Fibroblast of villous mesenchyme (primary cell): ENCODE data around the gene ERC1. TPM values are rescaled to one million over a fixed set of nuclear protein-coding genes. Genes with fewer than 3 reads are reported as not detected.
A peak's percentile ranks its signal among the peaks of the same experiment; 100 is the strongest.
"Not testable (repeated sequence)": the region's sequence is repeated elsewhere in the genome, so short reads cannot be mapped to it uniquely, and the experiment has no call there.

Experiments
- DNase-seq: peaks from one replicate; pipeline ENCODE4 v3.0.0-alpha.2; 2010; ENCODE audit warnings: low read depth
- H3K4me3 ChIP-seq: 2 replicates; pipeline ENCODE4 v1.5.1; 2011; ENCODE audit warnings: low read depth, mild to moderate bottlenecking, low read length
- total RNA-seq: library from RNA; depleted of rRNA; stranded (reverse); fragments of >200 nt; gene quantifications from 2 replicates; pipeline ENCODE4 v1.2.3, GENCODE V29; 2012
- TF ChIP-seq, protein P1 (sequence below): IDR thresholded peaks from 2 replicates; pipeline ENCODE4 v1.5.1; 2012; ENCODE audit warnings: low read depth, mild to moderate bottlenecking, low read length; ENCODE audit not compliant: insufficient read depth

The ERC1 gene
- total RNA-seq, 1 donor = 49.7 TPM

DNA sequence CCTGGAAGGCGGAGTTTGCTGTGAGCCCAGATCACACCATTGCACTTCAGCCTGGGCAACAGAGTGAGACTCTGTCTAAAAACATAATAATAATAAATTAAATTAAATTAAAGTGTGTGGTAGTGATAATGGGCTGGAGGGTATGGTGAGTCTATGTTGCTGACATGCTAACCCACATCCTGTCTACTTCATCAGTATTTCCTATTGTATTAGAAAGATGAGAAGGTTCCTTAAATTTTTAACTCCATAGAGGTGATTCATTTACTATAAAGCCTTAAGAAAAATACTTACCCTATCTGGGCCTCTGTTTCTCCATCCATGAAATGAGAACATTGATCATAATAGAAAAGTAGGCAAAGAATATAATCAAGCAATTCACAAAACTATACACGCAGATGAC, 322.9 kb downstream of the ERC1 start:
- no peak for DNase-seq
- H3K4me3 ChIP-seq = no peak overlapping the region
- TF ChIP-seq, protein P1, sequence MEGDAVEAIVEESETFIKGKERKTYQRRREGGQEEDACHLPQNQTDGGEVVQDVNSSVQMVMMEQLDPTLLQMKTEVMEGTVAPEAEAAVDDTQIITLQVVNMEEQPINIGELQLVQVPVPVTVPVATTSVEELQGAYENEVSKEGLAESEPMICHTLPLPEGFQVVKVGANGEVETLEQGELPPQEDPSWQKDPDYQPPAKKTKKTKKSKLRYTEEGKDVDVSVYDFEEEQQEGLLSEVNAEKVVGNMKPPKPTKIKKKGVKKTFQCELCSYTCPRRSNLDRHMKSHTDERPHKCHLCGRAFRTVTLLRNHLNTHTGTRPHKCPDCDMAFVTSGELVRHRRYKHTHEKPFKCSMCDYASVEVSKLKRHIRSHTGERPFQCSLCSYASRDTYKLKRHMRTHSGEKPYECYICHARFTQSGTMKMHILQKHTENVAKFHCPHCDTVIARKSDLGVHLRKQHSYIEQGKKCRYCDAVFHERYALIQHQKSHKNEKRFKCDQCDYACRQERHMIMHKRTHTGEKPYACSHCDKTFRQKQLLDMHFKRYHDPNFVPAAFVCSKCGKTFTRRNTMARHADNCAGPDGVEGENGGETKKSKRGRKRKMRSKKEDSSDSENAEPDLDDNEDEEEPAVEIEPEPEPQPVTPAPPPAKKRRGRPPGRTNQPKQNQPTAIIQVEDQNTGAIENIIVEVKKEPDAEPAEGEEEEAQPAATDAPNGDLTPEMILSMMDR = no peak

DNA sequence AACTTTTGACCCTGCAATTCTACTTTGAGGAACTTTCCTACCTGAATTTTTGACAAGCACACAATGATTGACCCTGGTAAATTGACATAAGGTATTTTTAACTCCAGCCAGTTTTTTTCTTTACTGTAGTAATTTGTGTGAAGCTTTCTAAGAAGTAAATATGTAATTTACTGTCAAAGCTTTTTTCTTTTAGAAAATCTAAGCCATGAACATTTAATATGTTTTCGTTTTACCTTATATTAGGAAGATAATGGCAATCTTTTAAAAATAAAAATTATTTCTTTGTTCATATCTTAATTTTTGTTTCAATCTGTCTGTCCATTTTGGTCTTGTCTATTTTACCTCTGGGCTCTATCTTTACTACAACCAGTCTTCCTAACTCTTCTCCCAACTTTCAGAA, 323.5 kb downstream of the ERC1 start:
- TF ChIP-seq, protein P1 = no peak
- DNase-seq = no peak
- H3K4me3 ChIP-seq = no peak overlapping the region

DNA sequence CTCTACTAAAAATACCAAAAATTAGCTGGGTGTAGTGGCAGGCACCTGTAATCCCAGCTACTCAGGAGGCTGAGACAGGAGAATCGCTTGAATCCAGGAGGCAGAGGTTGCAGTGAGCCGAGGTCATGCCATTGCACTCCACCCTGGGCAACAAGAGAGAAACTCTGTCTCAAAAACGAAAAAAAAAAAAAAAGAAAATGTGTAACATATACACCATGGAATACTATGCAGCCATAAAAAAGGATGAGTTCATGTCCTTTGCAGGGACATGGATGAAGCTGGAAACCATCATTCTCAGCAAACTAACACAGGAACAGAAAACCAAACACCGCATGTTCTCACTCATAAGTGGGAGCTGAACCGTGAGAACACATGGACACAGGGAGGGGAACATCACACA, 326.0 kb downstream of the ERC1 start:
- H3K4me3 ChIP-seq, DNase-seq: not testable (repeated sequence)

DNA sequence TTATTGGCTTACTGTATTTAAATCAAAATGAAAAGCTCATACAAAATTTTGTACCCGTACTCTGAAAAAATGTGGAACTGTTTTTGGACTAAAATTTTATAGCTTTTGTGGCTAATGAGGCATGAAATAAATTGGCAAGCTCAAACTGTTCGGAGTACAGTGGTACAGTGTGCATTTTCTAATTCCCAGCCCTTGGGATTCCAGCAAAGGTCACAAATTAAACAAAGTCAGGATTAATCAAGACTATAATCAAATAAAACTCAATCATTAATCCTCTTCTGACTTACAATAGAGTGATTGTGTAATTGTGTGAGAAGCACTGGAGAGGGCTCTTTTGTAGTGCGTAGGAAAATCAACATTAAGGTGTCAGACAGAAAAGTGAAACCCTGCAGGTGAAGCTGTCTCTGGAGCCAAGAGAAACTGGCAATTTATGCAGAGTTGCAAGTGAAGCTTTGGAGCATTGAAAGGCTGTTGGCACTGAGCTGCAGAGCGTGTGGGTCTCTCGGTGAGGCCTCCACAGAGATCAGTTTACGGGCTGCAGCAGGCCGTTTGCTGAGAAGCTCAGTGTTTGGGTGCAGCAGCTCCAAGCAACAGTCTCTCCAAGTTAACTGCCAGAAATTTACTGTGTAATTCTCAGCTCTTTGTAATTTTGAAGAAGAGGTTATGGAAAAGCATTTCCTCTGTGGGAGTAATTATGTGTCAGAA, 327.5 kb downstream of the ERC1 start:
- H3K4me3 ChIP-seq = no peak overlapping the region

DNA sequence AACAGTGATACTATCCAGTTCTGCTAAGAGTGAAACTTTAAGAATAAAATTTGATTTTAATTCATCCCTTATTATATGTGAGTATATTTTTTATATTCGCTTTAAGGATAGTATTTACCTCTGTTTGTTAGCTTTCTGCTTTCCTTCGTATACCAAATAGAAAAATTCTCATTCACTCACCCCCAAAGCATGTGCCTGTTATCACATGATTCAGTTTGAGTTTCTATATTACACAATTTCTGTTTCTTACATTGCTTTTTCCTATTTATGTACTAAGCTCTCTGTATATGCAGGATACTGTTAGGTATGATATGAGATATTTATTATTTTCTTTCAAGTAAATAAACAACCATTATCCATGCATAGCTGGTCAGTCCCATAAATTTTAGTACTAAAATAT, 328.2 kb downstream of the ERC1 start:
- TF ChIP-seq, protein P1 = no peak
- no peak overlapping the region for H3K4me3 ChIP-seq
- peak; percentile 34 for DNase-seq

More for the DNA sequence above, 327.5 kb downstream of the ERC1 start:
- TF ChIP-seq, protein P1 = no peak
- peak; percentile 46 for DNase-seq

DNA sequence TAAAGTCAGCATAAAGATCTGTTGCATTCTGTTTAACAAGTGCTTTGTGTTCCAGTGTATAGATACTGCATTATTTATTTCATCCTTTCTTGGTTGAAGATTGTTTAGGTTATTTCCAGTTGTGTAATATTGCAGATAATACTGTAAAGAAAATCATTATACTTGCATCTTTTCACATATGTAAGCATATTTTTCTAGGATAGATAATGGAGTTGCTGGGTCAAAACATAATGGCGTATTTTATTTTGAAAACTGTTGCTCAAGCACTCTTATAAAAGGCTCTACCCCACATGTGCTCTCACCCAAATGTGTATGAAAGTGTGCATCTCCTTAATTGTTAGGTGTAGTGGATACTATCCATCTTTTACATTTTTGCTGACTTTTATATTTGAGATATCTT, 329.0 kb downstream of the ERC1 start:
- TF ChIP-seq, protein P1 = no peak
- no peak overlapping the region for H3K4me3 ChIP-seq
- DNase-seq = no peak

DNA sequence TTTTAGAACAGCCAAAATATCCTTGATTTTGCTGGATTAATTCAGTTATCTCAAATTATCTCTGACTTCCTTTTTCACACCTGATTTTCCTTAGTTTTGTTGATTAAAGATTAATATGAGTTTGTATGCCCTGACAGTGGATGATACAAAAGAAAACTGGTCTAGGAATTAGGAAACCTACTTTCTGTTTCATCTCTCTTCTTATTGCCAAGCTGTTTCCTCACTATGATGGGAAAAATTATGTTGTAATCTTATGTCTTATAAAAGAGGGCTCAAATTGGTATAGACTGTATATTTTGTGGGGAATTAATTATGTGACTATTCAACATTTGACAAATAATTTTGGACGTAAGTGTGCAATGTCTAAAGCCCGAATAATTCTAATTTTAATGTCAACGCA, 331.8 kb downstream of the ERC1 start:
- H3K4me3 ChIP-seq = no peak overlapping the region
- no peak for DNase-seq
- TF ChIP-seq, protein P1 = no peak
